Lower leg skin (tissue), 3 donors: Measurements from ENCODE around the gene HOXB9.

Source experiments
- POLR2A ChIP-seq, 2 donors: fragments of 450-650 bp; IDR thresholded peaks; one replicate each; pipeline ENCODE4 v1.6.1; 2016 to 2017; ENCODE audit warnings: antibody characterized with exemption in 2 of 2, mild to moderate bottlenecking in 1 of 2, moderate library complexity in 1 of 2
- TF ChIP-seq, protein P1 (sequence below), 3 donors: fragments of 450-650 bp; IDR thresholded peaks; one replicate each; pipeline ENCODE4 v1.5.1; 2016; ENCODE audit warnings: antibody characterized with exemption in 3 of 3, mild to moderate bottlenecking in 3 of 3, moderate library complexity in 2 of 3

DNA sequence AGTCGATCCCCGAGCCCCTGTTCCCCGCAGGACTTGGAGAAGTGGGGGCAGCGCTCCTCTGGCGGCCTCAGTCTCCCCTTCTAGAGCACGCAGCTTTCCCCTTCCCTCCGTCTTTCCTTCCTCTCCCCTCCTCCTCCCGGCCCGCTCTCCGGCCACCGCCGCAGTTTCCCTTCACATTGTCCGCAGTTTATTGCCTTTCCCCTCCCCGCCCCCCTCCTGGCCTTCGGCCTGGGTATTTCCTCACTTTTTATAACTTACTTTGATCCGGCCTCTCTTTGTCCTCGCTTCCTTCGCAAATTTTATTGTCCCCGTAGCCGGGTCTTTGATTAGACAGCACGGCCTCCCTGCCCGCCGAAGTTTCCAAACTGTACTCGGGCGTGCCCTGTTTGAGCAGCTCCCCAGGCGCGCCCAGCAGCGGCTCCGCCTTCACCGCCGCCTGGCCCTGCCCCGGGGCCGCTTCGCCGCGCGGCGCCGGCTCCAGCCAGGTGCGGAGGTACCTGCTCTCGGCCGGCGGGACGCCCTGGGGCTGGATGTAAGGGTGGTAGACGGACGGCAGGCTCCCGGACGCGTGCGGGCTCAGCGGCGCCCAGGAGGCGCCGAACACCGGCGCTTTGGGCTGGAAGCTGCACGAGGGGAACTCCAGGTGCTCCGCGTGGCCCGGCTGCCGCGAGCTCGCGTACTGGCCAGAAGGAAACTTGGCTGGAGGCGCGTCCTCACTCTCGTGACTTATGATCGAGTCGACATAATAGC, 488 bp downstream of the HOXB9 start:
- TF ChIP-seq, protein P1, sequence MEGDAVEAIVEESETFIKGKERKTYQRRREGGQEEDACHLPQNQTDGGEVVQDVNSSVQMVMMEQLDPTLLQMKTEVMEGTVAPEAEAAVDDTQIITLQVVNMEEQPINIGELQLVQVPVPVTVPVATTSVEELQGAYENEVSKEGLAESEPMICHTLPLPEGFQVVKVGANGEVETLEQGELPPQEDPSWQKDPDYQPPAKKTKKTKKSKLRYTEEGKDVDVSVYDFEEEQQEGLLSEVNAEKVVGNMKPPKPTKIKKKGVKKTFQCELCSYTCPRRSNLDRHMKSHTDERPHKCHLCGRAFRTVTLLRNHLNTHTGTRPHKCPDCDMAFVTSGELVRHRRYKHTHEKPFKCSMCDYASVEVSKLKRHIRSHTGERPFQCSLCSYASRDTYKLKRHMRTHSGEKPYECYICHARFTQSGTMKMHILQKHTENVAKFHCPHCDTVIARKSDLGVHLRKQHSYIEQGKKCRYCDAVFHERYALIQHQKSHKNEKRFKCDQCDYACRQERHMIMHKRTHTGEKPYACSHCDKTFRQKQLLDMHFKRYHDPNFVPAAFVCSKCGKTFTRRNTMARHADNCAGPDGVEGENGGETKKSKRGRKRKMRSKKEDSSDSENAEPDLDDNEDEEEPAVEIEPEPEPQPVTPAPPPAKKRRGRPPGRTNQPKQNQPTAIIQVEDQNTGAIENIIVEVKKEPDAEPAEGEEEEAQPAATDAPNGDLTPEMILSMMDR (IDR thresholded peaks at IDR 0.05), result no peak
- TF ChIP-seq POLR2A (IDR thresholded peaks at IDR 0.05), result no peak
